ENCODE measurements around the gene SMARCD3. TPM values are rescaled to one million over a fixed set of nuclear protein-coding genes. Genes with fewer than 3 reads are reported as not detected.

Gene SMARCD3
- total RNA-seq, 1 experiment from 2014 or later, result 4.6 TPM

GRCh38 chr7:151228024-151228866, 20.2 kb downstream of the SMARCD3 start:
- Histone ChIP-seq H3K27me3 (ENCODE audit: insufficient read depth, low read depth) (no peaks in the 10 kb centered on the region), H3K4me3 (peak overlapping the region; percentile 70), H3K9me2 (ENCODE audit: insufficient read depth) (no peaks in the 10 kb centered on the region), H3F3A (ENCODE audit: insufficient read depth, low read depth) (peaks cover 14% of the 10 kb centered on the region; the same call in 1 of the 2 replicates), H3K36me3 (ENCODE audit: low read depth) (peaks cover 25% of the 10 kb centered on the region), H3K4me1 (replicated peaks; ENCODE audit: insufficient read depth) (peaks cover 30% of the 10 kb centered on the region), H2AFZ (peak overlapping the region; percentile 87), H3K9me3 (ENCODE audit: insufficient read depth, low read depth) (no peaks in the 10 kb centered on the region), H4K20me1 (ENCODE audit: insufficient read depth) (no peaks in the 10 kb centered on the region; the same call in 1 of the 2 replicates), H3K27ac (peak overlapping the region; percentile 66), H3K4me2 (peak overlapping the region; percentile 89), H3K79me2 (ENCODE audit: low read depth) (peaks cover 31% of the 10 kb centered on the region)
- TF ChIP-seq, protein P1, sequence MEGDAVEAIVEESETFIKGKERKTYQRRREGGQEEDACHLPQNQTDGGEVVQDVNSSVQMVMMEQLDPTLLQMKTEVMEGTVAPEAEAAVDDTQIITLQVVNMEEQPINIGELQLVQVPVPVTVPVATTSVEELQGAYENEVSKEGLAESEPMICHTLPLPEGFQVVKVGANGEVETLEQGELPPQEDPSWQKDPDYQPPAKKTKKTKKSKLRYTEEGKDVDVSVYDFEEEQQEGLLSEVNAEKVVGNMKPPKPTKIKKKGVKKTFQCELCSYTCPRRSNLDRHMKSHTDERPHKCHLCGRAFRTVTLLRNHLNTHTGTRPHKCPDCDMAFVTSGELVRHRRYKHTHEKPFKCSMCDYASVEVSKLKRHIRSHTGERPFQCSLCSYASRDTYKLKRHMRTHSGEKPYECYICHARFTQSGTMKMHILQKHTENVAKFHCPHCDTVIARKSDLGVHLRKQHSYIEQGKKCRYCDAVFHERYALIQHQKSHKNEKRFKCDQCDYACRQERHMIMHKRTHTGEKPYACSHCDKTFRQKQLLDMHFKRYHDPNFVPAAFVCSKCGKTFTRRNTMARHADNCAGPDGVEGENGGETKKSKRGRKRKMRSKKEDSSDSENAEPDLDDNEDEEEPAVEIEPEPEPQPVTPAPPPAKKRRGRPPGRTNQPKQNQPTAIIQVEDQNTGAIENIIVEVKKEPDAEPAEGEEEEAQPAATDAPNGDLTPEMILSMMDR (conservative IDR thresholded peaks at IDR 0.05), result no peak
- no peak for TF ChIP-seq EZH2 (IDR thresholded peaks at IDR 0.05; ENCODE audit: low read depth)
- CTCF ChIA-PET, result interaction anchor here (1.1 to 2.5 kb wide), 2 partner anchors 16 to 104 kb away, joined by 3 to 23 read pairs; no protein-coding TSS in a partner anchor
- POLR2A ChIA-PET (ENCODE audit: unreplicated experiment), result interaction anchor here (0.5 kb wide), 1 partner anchor 290 kb away, joined by 4 read pairs; no protein-coding TSS in a partner anchor
- BruUV-seq (replicated peaks), result no TSS peak
- DNase-seq, result peak in 1 of 2 experiments; percentile 48
- intact Hi-C loops (cut with micrococcal nuclease; ENCODE audit: unreplicated experiment), result loop anchor here (5.0 kb wide), 1 partner anchor 116 kb away; no protein-coding TSS in a partner anchor

GRCh38 chr7:151226875-151227782, 21.4 kb downstream of the SMARCD3 start, which contains the start of gene ABCF2:
Gene ABCF2 (minus strand): TSS chr7:151227205. CDS start chr7:151226458, 747 bp downstream.
- Histone ChIP-seq H3K27me3 (ENCODE audit: insufficient read depth, low read depth) (no peaks in the 10 kb centered on the region), H3K36me3 (ENCODE audit: low read depth) (peaks cover 35% of the 10 kb centered on the region), H3K4me1 (replicated peaks; ENCODE audit: insufficient read depth) (peaks cover 30% of the 10 kb centered on the region), H3K9me3 (ENCODE audit: insufficient read depth, low read depth) (no peaks in the 10 kb centered on the region), H3K9me2 (ENCODE audit: insufficient read depth) (no peaks in the 10 kb centered on the region), H3K79me2 (ENCODE audit: low read depth) (peaks cover 23% of the 10 kb centered on the region), H3F3A (ENCODE audit: insufficient read depth, low read depth) (peaks cover 17% of the 10 kb centered on the region; the same call in 1 of the 2 replicates), H3K27ac (peak within 1 kb of the TSS; percentile 66), H3K4me3 (peak within 1 kb of the TSS; percentile 70), H3K4me2 (peak within 1 kb of the TSS; percentile 94), H2AFZ (peak within 1 kb of the TSS; percentile 87), H4K20me1 (ENCODE audit: insufficient read depth) (no peaks in the 10 kb centered on the region; the same call in 1 of the 2 replicates)
- intact Hi-C loops (cut with micrococcal nuclease; ENCODE audit: unreplicated experiment), result loop anchor here (1.0 to 5.0 kb wide), 2 partner anchors 115 to 169 kb away; no protein-coding TSS in a partner anchor
- BruUV-seq (replicated peaks), result no TSS peak
- peak; percentile 98 to 99 for DNase-seq
- no peak for TF ChIP-seq EZH2 (IDR thresholded peaks at IDR 0.05; ENCODE audit: low read depth)
- TF ChIP-seq, protein P1 (conservative IDR thresholded peaks at IDR 0.05), result no peak
- POLR2A ChIA-PET (ENCODE audit: unreplicated experiment), result interaction anchor here (0.6 to 1.4 kb wide), 7 partner anchors 14 to 1372 kb away, joined by 3 to 7 read pairs (median 6); no protein-coding TSS in a partner anchor
- CTCF ChIA-PET, result interaction anchor here (0.6 to 2.5 kb wide), 6 partner anchors 17 to 144 kb away, joined by 3 to 23 read pairs (median 3); no protein-coding TSS in a partner anchor
